ENCODE results near the gene LBX2. TPM values are rescaled to one million over a fixed set of nuclear protein-coding genes. Genes with fewer than 3 reads are reported as not detected.

The LBX2 gene
- polyA plus RNA-seq, 1 experiment: 0.61 TPM

DNA sequence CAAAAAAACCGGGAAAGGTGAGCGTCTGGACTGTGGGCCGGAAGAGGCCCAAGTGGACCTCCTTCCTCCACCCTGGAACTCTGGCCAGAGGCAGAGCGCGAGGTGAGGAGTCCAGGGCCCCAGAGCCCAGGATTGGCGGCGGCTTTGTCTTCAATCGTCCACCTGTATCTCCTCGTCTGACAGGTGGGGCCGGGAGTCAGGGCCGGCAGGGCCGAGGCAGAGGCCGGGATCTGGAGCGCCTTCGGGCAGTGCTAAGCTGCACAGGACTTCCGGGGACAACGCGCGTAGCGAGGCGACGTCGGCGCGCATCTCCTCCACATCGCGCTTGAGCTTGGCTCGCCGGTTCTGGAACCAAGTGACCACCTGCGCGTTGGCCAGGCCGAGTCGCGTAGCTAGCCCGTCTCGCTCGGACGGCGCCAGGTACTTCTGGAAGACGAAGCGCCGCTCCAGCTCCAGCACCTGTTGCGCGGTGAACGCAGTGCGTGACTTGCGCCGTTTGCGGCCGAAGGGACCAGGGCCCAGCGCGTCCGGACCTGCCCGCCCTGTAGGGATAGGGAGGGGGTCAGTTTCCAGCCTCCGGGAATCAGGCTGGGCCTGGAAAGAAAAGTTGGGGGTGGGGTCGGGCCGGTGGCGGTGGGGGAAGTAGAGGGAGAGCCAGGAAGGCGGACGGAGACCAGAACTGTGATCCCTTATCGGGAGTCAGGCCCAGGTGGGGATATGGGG, 1.5 kb downstream of the LBX2 start:
- no peak for DNase-seq (ENCODE audit: low read depth)
- ChIA-PET POLR2A (no interaction called here), CTCF (interaction anchor here (1.1 kb wide), 1 partner anchor 58 kb away, joined by 4 read pairs; no protein-coding TSS in a partner anchor)
- H3K4me3 ChIP-seq (ENCODE audit: low read depth, low read length): no peak overlapping the region
- H3K27me3 ChIP-seq (ENCODE audit: control insufficient read depth, insufficient read depth, low read length): peaks cover 11% of the 10 kb centered on the region
- TF ChIP-seq, protein P1, sequence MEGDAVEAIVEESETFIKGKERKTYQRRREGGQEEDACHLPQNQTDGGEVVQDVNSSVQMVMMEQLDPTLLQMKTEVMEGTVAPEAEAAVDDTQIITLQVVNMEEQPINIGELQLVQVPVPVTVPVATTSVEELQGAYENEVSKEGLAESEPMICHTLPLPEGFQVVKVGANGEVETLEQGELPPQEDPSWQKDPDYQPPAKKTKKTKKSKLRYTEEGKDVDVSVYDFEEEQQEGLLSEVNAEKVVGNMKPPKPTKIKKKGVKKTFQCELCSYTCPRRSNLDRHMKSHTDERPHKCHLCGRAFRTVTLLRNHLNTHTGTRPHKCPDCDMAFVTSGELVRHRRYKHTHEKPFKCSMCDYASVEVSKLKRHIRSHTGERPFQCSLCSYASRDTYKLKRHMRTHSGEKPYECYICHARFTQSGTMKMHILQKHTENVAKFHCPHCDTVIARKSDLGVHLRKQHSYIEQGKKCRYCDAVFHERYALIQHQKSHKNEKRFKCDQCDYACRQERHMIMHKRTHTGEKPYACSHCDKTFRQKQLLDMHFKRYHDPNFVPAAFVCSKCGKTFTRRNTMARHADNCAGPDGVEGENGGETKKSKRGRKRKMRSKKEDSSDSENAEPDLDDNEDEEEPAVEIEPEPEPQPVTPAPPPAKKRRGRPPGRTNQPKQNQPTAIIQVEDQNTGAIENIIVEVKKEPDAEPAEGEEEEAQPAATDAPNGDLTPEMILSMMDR (IDR thresholded peaks at IDR 0.05; ENCODE audit: insufficient read depth, low read depth, low read length): no peak
- H3K36me3 ChIP-seq (ENCODE audit: control insufficient read depth, insufficient read depth, low read length): peaks cover 5% of the 10 kb centered on the region

DNA sequence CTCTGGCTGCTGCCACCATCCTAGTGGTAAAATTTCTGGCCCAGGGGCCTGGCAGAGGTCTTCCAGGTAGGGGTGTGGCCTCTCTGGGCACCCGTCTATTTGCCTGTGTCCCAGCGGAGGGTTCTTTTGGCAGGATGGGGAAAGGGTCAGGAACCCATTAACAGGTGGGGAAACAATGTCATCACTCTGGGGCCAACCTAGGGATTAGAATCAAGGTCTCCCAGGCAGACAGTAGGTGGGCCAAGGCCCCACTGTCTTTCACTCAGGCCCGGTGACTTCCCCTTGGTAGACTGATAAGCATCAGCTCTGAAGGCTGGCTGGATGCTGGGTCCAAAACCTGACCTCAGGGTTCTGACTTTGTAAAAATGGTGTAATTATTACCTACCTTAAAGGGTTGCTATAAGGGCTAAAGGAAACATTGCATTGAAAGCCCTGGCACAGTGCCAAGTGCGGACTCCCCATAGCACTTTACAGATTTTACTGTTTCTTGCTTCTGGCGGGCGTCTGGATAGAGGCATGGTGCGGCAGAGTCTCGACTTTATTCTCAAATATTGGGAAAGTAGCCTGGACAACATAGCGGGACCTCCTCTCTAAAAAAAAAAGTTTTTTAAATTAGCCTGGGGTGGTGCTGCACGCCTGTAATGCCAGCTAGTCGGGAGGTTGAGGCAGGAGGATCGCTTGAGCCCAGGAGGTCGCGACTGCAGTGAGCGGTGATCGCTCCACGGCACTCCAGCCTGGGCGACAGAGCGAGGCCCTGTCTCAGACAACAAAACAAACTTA, 2.2 kb downstream of the LBX2 start:
- Histone ChIP-seq H3K36me3 (ENCODE audit: control insufficient read depth, insufficient read depth, low read length) (peaks cover 11% of the 10 kb centered on the region), H3K27me3 (ENCODE audit: control insufficient read depth, insufficient read depth, low read length) (peaks cover 11% of the 10 kb centered on the region), H3K4me3 (ENCODE audit: low read depth, low read length) (no peak overlapping the region)
- TF ChIP-seq, protein P1 (IDR thresholded peaks at IDR 0.05; ENCODE audit: insufficient read depth, low read depth, low read length): no peak
- ChIA-PET CTCF (interaction anchor here (2.0 kb wide), 1 partner anchor 10 kb away, joined by 4 read pairs; the partner anchor contains the start of gene PCGF1), POLR2A (no interaction called here)
- no peak for DNase-seq (ENCODE audit: low read depth)

DNA sequence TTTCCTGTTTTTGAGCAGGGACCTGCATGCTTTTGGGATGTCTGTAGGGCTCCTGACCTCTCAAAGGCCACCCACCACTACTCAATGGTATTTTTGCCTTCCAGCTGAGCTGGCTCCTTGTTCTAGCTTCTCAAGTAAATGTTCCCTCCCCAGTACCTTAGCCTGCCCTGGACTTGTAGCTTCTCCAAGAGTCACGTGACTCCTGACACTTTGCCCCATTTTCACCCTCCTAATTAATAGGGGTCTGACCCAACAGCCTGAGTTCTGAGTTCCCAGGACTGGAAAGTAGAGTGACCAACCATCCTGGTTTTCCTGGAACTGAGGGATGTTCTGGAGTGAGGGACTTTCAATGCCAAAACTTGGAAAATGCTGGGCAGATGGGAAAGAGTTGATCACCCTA, 4.0 kb downstream of the LBX2 start:
- DNase-seq (ENCODE audit: low read depth): no peak
- TF ChIP-seq, protein P1 (IDR thresholded peaks at IDR 0.05; ENCODE audit: insufficient read depth, low read depth, low read length): no peak
- ChIA-PET CTCF (interaction anchor here (2.0 kb wide), 1 partner anchor 11 kb away, joined by 4 read pairs; the partner anchor contains the start of gene PCGF1), POLR2A (no interaction called here)
- Histone ChIP-seq H3K36me3 (ENCODE audit: control insufficient read depth, insufficient read depth, low read length) (peaks cover 22% of the 10 kb centered on the region), H3K4me3 (ENCODE audit: low read depth, low read length) (no peak overlapping the region), H3K27me3 (ENCODE audit: control insufficient read depth, insufficient read depth, low read length) (peaks cover 11% of the 10 kb centered on the region)

DNA sequence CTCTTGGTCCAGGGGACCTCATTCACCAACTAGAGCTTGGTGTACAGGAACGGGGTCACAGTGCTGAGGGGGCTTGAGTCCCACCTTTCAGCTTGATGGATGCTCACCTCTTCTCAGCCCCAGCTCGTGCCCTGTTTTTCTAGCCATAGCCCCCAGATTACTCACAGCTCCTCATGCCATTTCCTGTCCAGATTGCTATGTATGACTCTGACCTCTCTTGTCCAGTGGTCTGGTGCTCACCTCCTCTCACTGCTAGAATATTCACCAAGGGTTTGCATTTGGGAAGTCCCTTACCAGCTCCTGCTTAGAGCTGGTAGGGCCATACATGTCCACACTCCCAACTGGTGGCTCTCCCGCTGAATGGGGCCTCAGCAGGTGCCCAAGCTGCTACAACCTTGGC, 5.9 kb downstream of the LBX2 start:
- ChIA-PET CTCF (interaction anchor here (1.2 to 1.9 kb wide), 2 partner anchors 10 to 37 kb away, joined by 3 to 5 read pairs; partner anchors contain the start of genes CCDC142 and TTC31), POLR2A (no interaction called here)
- Histone ChIP-seq H3K4me3 (ENCODE audit: low read depth, low read length) (no peak overlapping the region), H3K27me3 (ENCODE audit: control insufficient read depth, insufficient read depth, low read length) (no peaks in the 10 kb centered on the region; the same call in 1 of the 2 replicates), H3K36me3 (ENCODE audit: control insufficient read depth, insufficient read depth, low read length) (peaks cover 27% of the 10 kb centered on the region)
- DNase-seq (ENCODE audit: low read depth): no peak
- TF ChIP-seq, protein P1 (IDR thresholded peaks at IDR 0.05; ENCODE audit: insufficient read depth, low read depth, low read length): no peak

All from BJ (cell line).